Esophagus muscularis mucosa (tissue), 4 donors: ENCODE data around the gene SPDYE4. TPM values are rescaled to one million over a fixed set of nuclear protein-coding genes. Genes with fewer than 3 reads are reported as not detected.

Source experiments
- DNase-seq: peaks from one replicate; pipeline ENCODE4 v3.0.0-alpha.2; 2017; ENCODE audit errors: extremely low spot score
- H3K27ac ChIP-seq, 4 donors: fragments of 200-600 bp; sonication (generic); replicated peaks in 1 of 4; 1 replicate in 3 of 4; 2 replicates in 1 of 4; pipeline ENCODE4 v1.5.1; 2016 to 2019; ENCODE audit warnings: mild to moderate bottlenecking in 1 of 4
- H3K27me3 ChIP-seq, 4 donors: fragments of 200-600 bp; sonication (generic); one replicate each; pipeline versions ENCODE4 v1.5.1 to v1.6.0; 2016 to 2019
- H3K36me3 ChIP-seq, 4 donors: fragments of 200-600 bp; sonication (generic); one replicate each; pipeline ENCODE4 v1.5.1; 2016 to 2019
- H3K4me1 ChIP-seq, 4 donors: fragments of 200-600 bp; sonication (generic); one replicate each; pipeline ENCODE4 v1.5.1; 2016 to 2019
- H3K4me3 ChIP-seq, 4 donors: fragments of 200-600 bp; sonication (generic); 1 replicate in 2 of 4; 2 replicates in 2 of 4; pipeline ENCODE4 v1.5.1; 2016 to 2019; ENCODE audit warnings: mild to moderate bottlenecking in 4 of 4, moderate library complexity in 1 of 4
- H3K9me3 ChIP-seq, 4 donors: fragments of 200-600 bp; sonication (generic); 1 replicate in 3 of 4; 2 replicates in 1 of 4; pipeline ENCODE4 v1.5.1; 2016 to 2019
- EP300 ChIP-seq: sonication (generic); formaldehyde crosslinking; IDR thresholded peaks from one replicate; pipeline ENCODE4 v1.6.1; 2017; ENCODE audit warnings: antibody characterized with exemption
- POLR2A ChIP-seq: fragments of 450-650 bp; IDR thresholded peaks from one replicate; pipeline ENCODE4 v1.6.1; 2017; ENCODE audit warnings: antibody characterized with exemption, moderate library complexity, mild to moderate bottlenecking, low read depth
- POLR2AphosphoS5 ChIP-seq, 2 donors: sonication (generic); formaldehyde crosslinking; IDR thresholded peaks; one replicate each; pipeline ENCODE4 v1.6.1; 2017; ENCODE audit warnings: antibody characterized with exemption in 2 of 2
- WGBS: methylation state at CpG from one replicate; pipeline ENCODE4 v1.1.5; 2018; 5-methylcytosine and 5-hydroxymethylcytosine counted together
- intact Hi-C: fragments of 100-400 bp; cut with DNase I; formaldehyde crosslinking; loops from one replicate; pipeline ENCODE4 v1.15.1; 2023
- total RNA-seq, 4 donors: library from RNA; depleted of rRNA; stranded (reverse); fragments of >200 nt; gene quantifications; one replicate each; pipeline versions ENCODE4 v1.1.0 to v1.2.1, GENCODE V29; 2016
- TF ChIP-seq, protein P1 (sequence below), 3 experiments: fragments of 200-600 bp in 2 of 3; fragments of 450-650 bp in 1 of 3; sonication (generic) in 2 of 3; IDR thresholded peaks; one replicate each; pipeline ENCODE4 v1.5.1; 2017 to 2019; ENCODE audit warnings: antibody characterized with exemption in 3 of 3, mild to moderate bottlenecking in 2 of 3, moderate library complexity in 1 of 3

Gene SPDYE4
- total RNA-seq, 4 donors from 2014 or later: not detected

DNA sequence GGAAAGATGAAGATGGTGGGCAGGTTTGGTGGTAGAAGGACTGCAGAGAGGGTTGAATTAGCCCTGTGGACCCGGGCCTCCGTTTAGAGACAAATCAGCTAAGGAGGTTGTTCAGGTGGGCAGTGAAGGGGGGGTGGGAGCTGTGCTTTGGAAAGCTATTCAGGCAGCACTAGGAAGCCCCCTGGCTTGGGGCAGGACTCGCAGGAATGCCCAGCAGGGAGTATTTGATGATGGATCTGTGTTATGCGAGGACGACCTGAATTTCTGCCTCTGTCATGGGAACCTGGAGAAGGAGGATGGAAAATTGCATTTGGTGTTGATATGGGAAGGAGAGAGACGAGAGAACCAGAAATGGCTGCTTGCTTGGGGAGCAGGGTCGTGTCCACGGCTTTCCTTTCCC lies 3.5 kb downstream of the SPDYE4 start:
- Histone ChIP-seq H3K36me3 (no peaks in the 10 kb centered on the region), H3K9me3 (no peaks in the 10 kb centered on the region), H3K27ac (no peak overlapping the region), H3K27me3 (peaks cover 0 to 11% (median 0%) of the 10 kb centered on the region in 4 donors), H3K4me1 (no peaks in the 10 kb centered on the region), H3K4me3 (no peak overlapping the region)
- no peak for TF ChIP-seq EP300
- no peak for TF ChIP-seq POLR2AphosphoS5 (IDR thresholded peaks at IDR 0.05)
- TF ChIP-seq, protein P1, sequence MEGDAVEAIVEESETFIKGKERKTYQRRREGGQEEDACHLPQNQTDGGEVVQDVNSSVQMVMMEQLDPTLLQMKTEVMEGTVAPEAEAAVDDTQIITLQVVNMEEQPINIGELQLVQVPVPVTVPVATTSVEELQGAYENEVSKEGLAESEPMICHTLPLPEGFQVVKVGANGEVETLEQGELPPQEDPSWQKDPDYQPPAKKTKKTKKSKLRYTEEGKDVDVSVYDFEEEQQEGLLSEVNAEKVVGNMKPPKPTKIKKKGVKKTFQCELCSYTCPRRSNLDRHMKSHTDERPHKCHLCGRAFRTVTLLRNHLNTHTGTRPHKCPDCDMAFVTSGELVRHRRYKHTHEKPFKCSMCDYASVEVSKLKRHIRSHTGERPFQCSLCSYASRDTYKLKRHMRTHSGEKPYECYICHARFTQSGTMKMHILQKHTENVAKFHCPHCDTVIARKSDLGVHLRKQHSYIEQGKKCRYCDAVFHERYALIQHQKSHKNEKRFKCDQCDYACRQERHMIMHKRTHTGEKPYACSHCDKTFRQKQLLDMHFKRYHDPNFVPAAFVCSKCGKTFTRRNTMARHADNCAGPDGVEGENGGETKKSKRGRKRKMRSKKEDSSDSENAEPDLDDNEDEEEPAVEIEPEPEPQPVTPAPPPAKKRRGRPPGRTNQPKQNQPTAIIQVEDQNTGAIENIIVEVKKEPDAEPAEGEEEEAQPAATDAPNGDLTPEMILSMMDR (IDR thresholded peaks at IDR 0.05): no peak
- no peak for TF ChIP-seq POLR2A
- 79% methylated on average over 8 of the region's 8 CpGs for WGBS
- DNase-seq: peak; percentile 68
- intact Hi-C loops: no loop called here

DNA sequence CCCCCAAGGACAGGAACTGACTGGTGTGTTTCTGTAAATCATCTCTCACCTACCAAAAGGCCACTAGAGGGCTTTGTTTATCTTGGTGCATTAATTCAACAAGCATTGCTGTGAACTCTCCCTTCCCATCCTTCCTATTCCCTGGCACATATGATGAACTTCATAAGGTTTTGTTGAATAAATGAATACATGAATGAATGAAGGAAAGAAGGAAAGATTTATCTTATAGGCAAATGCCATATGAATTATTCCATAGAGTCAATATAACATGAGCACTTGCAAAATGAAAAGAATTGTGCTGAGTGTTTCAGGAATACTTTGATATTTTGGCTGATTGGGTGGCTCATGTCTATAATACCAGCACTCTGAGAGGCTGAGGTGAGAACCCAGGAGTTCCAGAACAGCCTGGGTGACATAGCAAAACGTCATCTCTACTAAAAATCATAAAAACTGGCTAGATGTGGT lies 4.3 kb downstream of the SPDYE4 start:
- no peak overlapping the region for H3K4me3 ChIP-seq
- no peaks in the 10 kb centered on the region for H3K36me3 ChIP-seq
- no peak for DNase-seq
- H3K27ac ChIP-seq: no peak overlapping the region
- TF ChIP-seq POLR2AphosphoS5 (IDR thresholded peaks at IDR 0.05) (no peak), POLR2A (no peak), EP300 (no peak)
- TF ChIP-seq, protein P1 (IDR thresholded peaks at IDR 0.05): no peak
- WGBS: 64% methylated on average over 1 of the region's 1 CpG
- intact Hi-C loops: no loop called here
- H3K27me3 ChIP-seq: peaks cover 0 to 11% (median 0%) of the 10 kb centered on the region in 4 donors
- no peaks in the 10 kb centered on the region for H3K4me1 ChIP-seq
- no peaks in the 10 kb centered on the region for H3K9me3 ChIP-seq

DNA sequence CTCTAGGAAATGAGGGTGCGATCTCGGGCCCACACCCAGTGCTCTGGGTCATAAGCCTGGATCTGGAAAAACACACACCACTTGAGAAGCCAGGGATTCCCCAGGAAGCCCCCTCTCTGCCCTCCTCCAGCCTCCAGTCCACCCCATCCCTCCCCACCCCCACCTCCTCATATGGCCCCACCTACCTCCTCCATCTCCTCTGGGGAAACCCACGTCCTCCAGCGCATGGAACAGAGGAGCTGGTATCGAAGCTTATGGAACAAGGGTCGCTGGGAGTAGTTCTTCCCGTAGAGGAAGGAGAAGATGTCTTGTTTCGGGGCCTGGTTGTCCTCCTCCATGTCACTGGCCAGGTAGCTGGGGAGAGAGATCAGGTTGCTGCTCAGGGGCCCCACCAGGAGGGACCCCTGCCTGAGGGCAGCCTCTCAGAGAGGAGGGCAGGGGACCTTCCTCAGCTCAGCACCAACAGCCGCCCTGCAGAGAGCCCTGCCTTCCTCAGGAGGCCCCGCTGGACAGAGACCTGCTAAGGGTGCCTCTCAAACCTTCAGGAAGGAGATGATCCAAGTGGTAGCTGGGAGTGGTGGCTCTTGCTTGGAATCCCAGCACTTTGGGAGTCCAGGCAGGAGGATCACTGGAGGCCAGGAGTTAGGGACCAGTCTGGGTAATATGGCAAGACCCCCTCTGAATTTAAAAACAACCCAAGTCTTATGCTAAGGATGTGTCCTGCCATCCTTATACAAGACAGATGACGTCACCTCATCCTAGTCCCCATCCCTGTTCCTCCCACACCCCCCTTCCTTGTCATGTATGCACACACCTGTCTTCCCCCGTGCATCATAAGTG lies 5.0 kb downstream of the SPDYE4 start:
- 87% methylated on average over 8 of the region's 12 CpGs for WGBS
- no peak overlapping the region for H3K4me3 ChIP-seq
- H3K9me3 ChIP-seq: no peaks in the 10 kb centered on the region
- H3K27ac ChIP-seq: no peak overlapping the region
- H3K4me1 ChIP-seq: no peaks in the 10 kb centered on the region
- TF ChIP-seq POLR2A (no peak), EP300 (no peak), POLR2AphosphoS5 (IDR thresholded peaks at IDR 0.05) (no peak)
- TF ChIP-seq, protein P1 (IDR thresholded peaks at IDR 0.05): no peak
- peak; percentile 64 for DNase-seq
- H3K36me3 ChIP-seq: no peaks in the 10 kb centered on the region
- H3K27me3 ChIP-seq: peaks cover 0 to 11% (median 0%) of the 10 kb centered on the region in 4 donors
- intact Hi-C loops: no loop called here

DNA sequence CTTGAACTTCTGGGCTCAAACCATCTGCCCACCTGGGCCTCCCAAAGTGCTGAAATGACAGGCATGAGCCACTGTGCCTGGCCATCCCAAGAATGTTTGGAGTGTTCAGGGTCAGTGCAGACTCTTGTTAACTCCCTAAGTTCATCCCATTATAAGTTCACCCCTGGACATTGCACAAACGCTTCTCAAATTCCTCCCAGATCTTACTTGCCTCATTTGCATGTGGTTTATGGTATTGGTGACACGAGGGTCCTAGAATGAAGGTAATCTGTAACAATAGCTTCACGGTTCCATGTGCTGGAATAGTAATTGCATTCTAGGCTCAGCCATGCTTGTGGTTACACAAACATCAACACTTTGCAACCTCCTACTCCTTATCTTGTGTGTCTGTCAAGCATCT lies 8.7 kb downstream of the SPDYE4 start:
- Histone ChIP-seq H3K4me1 (peaks cover 4 to 18% (median 17%) of the 10 kb centered on the region in 4 donors), H3K9me3 (no peaks in the 10 kb centered on the region), H3K4me3 (no peak overlapping the region), H3K36me3 (no peaks in the 10 kb centered on the region), H3K27me3 (no peaks in the 10 kb centered on the region), H3K27ac (no peak overlapping the region)
- WGBS: 88% methylated on average over 3 of the region's 3 CpGs
- intact Hi-C loops: no loop called here
- no peak for DNase-seq
- TF ChIP-seq, protein P1 (IDR thresholded peaks at IDR 0.05): no peak
- TF ChIP-seq POLR2A: no peak
- TF ChIP-seq EP300: no peak
- TF ChIP-seq POLR2AphosphoS5 (IDR thresholded peaks at IDR 0.05): no peak
